LoVo (cell line): ENCODE results near the gene HPX.

ENCODE experiments used
- DNase-seq: peaks from one replicate; pipeline ENCODE4 v3.0.0-alpha.2; 2016; ENCODE audit warnings: low spot score

The HPX gene

GRCh38 chr11:6458352-6459098, 17.7 kb upstream of the HPX start:
- no peak for DNase-seq

GRCh38 chr11:6457581-6458320, 17.0 kb upstream of the HPX start:
- DNase-seq, result no peak

DNA sequence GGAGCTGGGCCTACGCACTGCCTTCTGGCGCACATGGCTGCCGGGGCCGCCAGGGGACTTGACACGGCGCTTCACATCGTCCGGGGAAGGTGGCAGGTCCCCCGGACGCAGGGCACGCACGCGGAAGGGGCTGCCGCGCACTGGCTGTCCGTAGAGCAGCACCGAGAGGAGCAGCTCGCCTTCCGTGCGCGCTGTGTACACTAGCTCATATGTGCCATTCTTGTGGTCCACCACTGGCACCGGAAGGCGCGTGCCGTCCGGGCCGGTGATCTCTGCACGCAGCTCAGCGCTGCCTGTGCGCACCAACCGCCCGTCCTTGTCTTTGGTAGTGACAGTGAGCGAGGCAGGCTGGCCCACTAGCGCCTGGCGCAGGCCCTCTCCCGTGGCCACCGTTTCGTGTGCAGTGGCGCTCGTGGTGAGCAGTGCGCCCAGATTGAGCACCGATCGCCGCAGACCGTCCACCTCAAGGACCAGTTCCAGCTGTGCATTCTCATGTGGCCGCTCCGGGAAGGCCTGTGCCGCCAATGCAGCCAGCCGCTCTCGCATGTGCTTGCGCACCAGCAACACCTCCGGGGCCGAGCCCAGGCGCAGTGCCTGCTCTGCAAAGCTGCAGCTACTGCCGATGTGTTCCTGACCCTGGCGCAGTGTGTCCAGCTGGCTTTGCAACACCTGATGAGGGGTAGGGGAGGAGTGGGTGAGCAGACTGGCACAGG, 15.7 kb upstream of the HPX start:
- no peak for DNase-seq

DNA sequence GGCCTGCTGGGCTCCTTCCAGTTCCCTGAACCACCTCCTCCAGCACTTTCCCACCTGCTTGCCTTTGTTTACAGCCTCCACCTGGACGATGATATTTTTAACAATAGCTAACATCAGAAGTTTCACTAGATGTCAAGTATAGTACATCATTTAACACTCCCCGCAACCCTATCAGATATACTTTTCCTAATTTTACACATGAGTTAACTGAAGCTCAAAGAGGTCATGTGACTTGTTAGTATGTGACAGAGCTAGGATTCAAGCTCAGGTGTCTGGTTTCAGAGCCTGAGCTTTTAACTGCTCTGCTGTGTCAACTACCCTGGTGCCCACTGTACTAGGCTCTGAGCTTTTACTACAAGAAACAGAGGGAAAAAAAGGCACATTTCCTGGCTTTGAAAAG, 14.3 kb upstream of the HPX start:
- no peak for DNase-seq

DNA sequence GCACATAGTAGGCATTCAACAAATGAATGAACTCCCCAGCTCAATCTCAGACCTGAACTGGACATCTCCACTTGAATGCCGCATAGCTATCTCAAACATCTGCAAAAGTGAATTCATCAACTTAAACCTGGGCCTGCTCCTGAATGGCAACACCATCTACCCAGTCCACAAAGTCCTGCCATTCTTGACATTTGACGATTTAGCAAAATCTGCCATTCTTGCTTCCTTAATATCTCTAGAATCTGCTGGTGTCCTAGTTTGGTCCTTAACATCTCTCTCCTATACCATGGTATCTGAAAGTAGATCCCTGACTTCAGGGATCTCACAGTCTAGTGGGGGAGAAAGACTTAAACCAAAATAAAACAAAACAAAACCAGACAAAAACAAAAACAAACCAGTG, 12.4 kb upstream of the HPX start:
- DNase-seq, result no peak

DNA sequence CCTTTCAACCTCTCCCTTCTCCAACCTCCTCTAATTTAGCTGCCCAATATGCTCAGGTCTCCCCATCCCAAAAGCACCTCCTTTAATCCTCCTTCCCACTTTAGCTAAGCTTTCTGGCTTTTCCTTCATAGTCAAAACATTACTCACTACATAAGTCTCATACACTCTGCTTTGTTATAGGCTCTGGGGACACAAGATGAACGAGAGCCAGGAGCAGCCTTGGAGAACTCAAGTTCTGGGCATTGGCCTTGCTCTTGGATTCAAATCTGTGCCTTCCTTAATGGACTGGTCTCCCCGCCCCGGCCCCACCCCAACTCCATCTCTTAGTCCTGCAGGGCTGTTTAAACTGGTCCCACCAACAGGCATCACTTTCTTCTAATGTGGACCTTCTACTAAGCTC, 11.4 kb upstream of the HPX start:
- no peak for DNase-seq

GRCh38 chr11:6448574-6448973, 7.8 kb upstream of the HPX start:
- DNase-seq, result no peak

DNA sequence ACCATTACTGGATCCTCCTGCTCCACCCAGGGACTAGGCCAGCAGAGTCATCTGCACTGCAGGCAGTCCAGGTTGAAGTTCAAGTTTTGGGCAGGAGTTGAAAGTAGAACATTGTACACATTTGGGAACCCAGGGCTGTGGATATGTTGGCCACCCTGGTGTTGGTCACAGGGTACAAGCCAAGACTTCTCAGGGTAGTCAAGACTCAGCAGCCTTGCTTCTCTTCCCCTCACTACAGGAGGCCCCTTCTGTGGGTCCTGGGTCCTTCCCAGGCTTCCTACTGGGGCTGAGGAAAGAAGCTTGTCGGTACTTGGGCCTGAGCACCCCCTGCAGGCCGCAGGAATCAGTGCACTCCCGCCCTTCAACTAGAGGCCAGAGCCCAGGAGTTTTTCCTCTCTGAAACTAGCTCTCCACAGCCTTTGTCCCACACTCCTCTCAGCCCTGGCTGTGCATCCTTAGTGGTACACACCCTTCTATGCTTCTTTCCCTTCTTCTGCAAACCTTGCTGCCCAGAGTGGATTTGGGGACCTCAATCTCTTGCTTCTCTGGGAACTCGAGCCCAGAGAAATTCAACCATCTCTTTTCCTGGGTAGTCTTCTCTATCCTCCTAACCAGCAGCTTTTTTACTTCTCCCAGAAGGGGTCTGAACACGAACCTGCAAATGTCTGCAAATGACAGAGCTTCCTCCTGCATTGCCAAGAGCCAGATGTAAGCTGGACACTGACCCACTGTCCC, 2.6 kb upstream of the HPX start:
- DNase-seq, result peak; percentile 50

GRCh38 chr11:6442441-6442840, 1.7 kb upstream of the HPX start:
- no peak for DNase-seq

GRCh38 chr11:6438979-6439571, 1.7 kb downstream of the HPX start:
- DNase-seq, result peak; percentile 13

DNA sequence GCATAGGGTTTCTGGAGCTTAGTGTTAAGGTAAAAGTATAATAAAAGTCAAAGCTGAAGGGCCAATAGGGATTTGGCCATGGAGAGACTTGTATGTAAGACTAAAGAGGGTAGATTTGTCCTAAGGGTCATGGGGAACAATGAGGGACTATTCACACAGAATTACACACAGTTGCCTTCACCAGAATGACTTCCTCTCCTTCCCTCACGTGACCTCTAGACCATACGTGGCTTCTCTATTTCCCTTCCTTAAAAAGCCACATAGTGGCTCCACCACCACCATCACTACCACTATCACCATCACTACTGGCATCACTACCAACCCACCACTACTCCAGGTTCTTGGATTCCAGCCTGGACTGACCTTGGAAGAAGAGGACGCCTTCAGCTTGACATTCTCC, 2.8 kb downstream of the HPX start:
- DNase-seq, result no peak

- DNase-seq, result no peak
Measured at GRCh38 chr11:6437423-6437822, 3.4 kb downstream of the HPX start.

- DNase-seq, result no peak
Measured at GRCh38 chr11:6433998-6434660, 6.7 kb downstream of the HPX start.

DNA sequence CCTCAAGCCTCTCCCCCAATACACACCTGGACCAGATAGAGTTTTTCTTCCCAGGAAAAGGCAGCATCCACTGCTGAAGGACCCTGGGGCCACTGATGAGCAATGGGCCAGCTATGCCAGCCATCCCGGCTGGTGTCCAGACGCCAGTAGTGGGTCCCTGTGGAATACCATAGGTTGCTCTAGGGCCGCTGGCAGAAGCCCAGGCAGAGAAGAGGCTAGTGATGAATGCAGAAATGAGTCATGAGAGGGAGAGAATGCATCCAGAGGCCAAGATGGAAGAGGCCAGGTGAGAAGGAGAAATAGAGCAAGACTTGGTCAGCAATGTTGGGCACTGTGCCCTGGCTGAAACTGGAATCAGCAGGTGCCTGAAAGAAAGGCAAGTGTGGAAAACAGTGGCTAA, 8.9 kb downstream of the HPX start:
- peak; percentile 53 for DNase-seq

GRCh38 chr11:6427516-6427915, 13.3 kb downstream of the HPX start:
- no peak for DNase-seq

GRCh38 chr11:6420677-6421076, 20.1 kb downstream of the HPX start:
- no peak for DNase-seq

DNA sequence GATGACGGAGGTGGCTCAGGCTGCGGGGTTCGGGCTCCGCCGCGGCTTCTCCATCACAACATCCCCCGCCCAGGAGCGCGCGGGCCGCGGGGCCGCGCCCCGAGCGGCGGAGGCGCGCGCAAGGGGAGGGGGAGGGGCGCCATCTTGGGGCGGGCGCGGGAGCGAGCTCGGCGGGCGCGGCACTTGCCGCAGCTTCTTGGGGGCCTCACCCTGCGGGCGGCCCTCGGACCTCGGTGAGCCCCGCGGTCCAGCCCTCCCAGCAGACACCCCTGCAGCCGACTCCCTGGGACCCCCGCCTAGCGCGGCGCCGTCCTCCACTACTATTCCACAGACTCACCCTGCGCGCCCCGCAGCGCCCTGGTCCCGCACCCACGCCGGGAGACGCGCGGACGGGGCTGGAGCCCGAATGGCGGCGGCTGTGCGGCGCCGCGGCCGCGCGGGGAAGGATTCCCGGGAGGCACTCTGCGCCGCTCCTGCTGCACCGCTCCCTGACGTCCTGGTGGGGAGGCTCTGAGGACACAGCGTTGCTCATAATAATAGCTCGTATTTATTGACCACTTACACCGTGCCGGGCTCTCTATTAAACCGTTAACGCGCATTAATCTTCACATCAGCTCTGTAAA, 21.7 kb downstream of the HPX start, which contains the start of gene APBB1:
TSS of gene APBB1 (minus strand) at position 86 of the 623 bp plus-strand sequence. CDS start 7,747 bp downstream, outside the sequence.
- peak; percentile 42 for DNase-seq

- no peak for DNase-seq
Measured at GRCh38 chr11:6418557-6419008, 22.2 kb downstream of the HPX start.

GRCh38 chr11:6417907-6418556, 22.8 kb downstream of the HPX start:
- no peak for DNase-seq

DNA sequence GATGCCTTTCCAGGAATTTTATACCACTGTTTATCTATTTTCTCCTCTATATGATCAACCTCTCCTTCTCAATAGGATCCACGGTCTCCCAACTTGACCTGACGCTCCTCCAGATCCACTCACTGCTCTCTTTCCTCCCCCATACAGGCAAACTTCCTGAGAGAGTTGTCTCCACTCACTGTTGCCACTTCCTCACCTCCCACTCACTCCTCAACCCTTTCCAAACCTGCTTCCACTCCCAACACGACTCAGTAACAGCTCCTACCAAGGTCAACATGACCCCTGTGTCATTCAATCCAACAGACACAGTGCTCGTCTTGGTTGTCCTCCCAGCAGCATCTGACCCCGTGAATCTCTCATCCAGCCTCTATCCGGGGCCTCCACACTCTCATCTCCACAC, 25.0 kb downstream of the HPX start:
- DNase-seq, result no peak
